Stimulated activated naive B cell treated with anti-CD40 and anti-IgM and Interleukin-4, amounts not matched to agents 10 μg/mL and 1 μg/mL and 100 μg/mL, for 72 hours (primary cell): Measurements from ENCODE around the gene DIAPH3.

ENCODE experiments used
- ATAC-seq, 2 donors: fragments of 150-1000 bp; cut with Tn5 transposase; replicated peaks; 2 replicates each; pipeline ENCODE4 v1.10.0; 2021; ENCODE audit warnings: moderate library complexity in 1 of 2
- DNase-seq: peaks from one replicate; pipeline ENCODE4 v3.0.0; 2021
- H3K27ac Mint-ChIP-seq: one replicate; pipeline ENCODE4 v1.8.0; 2022; ENCODE audit warnings: mild to moderate bottlenecking, mixed read lengths
- H3K27me3 Mint-ChIP-seq, 2 donors: one replicate each; pipeline ENCODE4 v1.8.0; 2022; ENCODE audit warnings: mixed read lengths in 2 of 2
- H3K36me3 Mint-ChIP-seq, 2 donors: one replicate each; pipeline ENCODE4 v1.8.0; 2022; ENCODE audit warnings: mixed read lengths in 2 of 2, mild to moderate bottlenecking in 1 of 2
- H3K4me1 Mint-ChIP-seq, 2 donors: one replicate each; pipeline ENCODE4 v1.8.0; 2022; ENCODE audit warnings: mixed read lengths in 2 of 2, mild to moderate bottlenecking in 1 of 2
- H3K4me3 Mint-ChIP-seq, 2 donors: one replicate each; pipeline ENCODE4 v1.8.0; 2022; ENCODE audit warnings: mild to moderate bottlenecking in 2 of 2, mixed read lengths in 2 of 2, moderate library complexity in 1 of 2
- H3K9me3 Mint-ChIP-seq, 2 donors: one replicate each; pipeline ENCODE4 v1.8.0; 2022; ENCODE audit warnings: mixed read lengths in 2 of 2, mild to moderate bottlenecking in 1 of 2

The DIAPH3 gene

GRCh38 chr13:60001889-60002288 is 161.8 kb downstream of the DIAPH3 start:
- DNase-seq (no peak), ATAC-seq (no peak)
- Mint-ChIP-seq H3K27me3 (no peaks in the 10 kb centered on the region), H3K4me3 (no peak overlapping the region), H3K27ac (no peak overlapping the region), H3K9me3 (no peaks in the 10 kb centered on the region), H3K36me3 (no peaks in the 10 kb centered on the region), H3K4me1 (no peaks in the 10 kb centered on the region)

DNA sequence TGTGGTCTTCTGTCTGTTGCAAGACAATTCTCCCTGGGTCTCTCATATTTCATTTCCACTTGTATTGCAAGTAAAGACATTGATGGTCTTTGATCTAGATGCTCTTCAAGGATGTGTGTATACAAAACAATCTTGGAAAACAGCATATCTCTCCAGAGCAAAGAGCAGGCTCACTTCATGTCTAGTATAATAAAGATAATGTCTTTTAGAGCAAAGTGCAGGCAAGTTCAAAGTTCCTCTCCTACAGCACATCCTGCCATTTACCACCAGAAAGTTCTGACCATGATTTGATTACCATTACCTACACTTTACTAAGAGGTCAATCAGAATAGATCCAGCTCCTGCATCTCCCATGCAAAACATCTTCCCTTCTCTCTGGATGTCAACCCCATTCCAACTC is 162.8 kb downstream of the DIAPH3 start:
- ATAC-seq (no peak), DNase-seq (no peak)
- no peaks in the 10 kb centered on the region for H3K4me1 Mint-ChIP-seq
- H3K27me3 Mint-ChIP-seq, result no peaks in the 10 kb centered on the region
- H3K27ac Mint-ChIP-seq, result no peak overlapping the region
- H3K4me3 Mint-ChIP-seq, result no peak overlapping the region
- H3K36me3 Mint-ChIP-seq, result no peaks in the 10 kb centered on the region
- no peaks in the 10 kb centered on the region for H3K9me3 Mint-ChIP-seq

DNA sequence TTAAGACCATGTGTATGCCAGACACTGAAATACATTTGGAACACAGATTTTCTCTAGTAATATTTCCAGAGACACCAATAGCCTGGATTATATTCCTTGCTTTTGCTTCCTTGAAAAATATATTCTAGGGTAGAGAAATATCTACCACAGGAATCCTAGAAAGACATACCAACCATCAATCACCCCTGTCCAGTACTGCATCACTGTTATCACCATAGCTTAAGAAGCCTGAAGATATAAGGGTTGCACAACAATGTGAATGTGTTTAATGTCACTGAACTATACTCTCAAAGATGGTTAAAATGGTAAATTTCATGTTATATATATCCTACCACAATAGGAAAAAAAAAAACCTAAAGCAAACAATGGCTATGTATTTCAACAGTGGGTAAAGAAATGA is 163.6 kb downstream of the DIAPH3 start:
- no peak for DNase-seq
- Mint-ChIP-seq H3K27ac (no peak overlapping the region), H3K27me3 (no peaks in the 10 kb centered on the region), H3K4me3 (no peak overlapping the region), H3K36me3 (no peaks in the 10 kb centered on the region), H3K9me3 (no peaks in the 10 kb centered on the region), H3K4me1 (no peaks in the 10 kb centered on the region)
- no peak for ATAC-seq

- Mint-ChIP-seq H3K27me3 (no peaks in the 10 kb centered on the region), H3K4me3 (no peak overlapping the region), H3K4me1 (no peaks in the 10 kb centered on the region), H3K36me3 (no peaks in the 10 kb centered on the region), H3K27ac (no peak overlapping the region), H3K9me3 (no peaks in the 10 kb centered on the region)
- ATAC-seq (no peak), DNase-seq (no peak)
Measured at GRCh38 chr13:59997976-59998375, 165.8 kb downstream of the DIAPH3 start.

DNA sequence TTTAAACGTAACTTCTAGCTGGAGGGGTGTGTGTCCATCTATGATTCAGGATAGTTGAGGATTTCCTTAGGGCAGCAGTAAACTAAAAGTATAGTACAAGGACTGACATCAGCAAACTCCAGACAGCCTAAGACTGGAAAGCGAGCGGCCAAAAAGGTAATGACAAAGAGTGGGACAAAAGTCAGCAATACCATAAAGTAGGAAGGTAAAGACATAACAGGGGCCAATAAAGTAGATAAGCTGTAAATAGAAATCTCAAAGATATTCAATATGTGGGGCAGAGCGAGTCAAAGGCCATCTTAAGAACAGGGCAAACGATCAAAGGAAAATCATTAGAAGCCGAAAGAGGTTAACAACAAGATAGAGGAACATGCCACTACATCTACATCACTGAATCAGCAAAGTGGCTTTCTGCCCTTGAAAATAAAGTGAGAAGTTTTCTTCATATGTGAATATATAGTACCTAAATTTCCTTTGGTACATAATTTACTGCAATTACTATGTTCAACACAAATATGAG is 167.2 kb downstream of the DIAPH3 start:
- Mint-ChIP-seq H3K27ac (no peak overlapping the region), H3K36me3 (no peaks in the 10 kb centered on the region), H3K27me3 (no peaks in the 10 kb centered on the region), H3K4me3 (no peak overlapping the region), H3K4me1 (no peaks in the 10 kb centered on the region), H3K9me3 (no peaks in the 10 kb centered on the region)
- ATAC-seq, result no peak
- no peak for DNase-seq

DNA sequence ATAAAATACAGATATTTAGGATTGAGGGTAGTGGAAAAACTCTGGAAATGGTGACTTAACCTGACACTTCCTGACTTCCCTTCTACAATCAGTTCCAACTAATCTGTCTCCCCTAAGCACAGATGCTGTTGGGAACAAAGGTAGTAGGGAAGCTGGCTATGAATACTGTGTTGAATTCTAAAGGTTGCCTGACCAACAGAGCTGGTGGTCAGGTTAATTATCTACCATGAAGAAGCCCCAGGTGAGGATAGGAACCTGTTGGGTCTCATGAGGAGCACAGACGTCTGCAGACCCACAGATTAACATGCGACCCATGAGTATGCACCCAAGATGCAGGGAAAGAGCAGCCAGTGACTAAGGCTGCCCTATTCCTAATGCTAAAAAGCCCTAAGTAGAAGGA is 172.3 kb downstream of the DIAPH3 start:
- Mint-ChIP-seq H3K36me3 (no peaks in the 10 kb centered on the region), H3K4me3 (no peak overlapping the region), H3K9me3 (no peaks in the 10 kb centered on the region), H3K4me1 (no peaks in the 10 kb centered on the region), H3K27ac (no peak overlapping the region), H3K27me3 (no peaks in the 10 kb centered on the region)
- no peak for DNase-seq
- ATAC-seq, result no peak

GRCh38 chr13:59982631-59983382 is 180.9 kb downstream of the DIAPH3 start:
- Mint-ChIP-seq H3K9me3 (no peaks in the 10 kb centered on the region), H3K36me3 (no peaks in the 10 kb centered on the region), H3K4me1 (no peaks in the 10 kb centered on the region), H3K27ac (no peak overlapping the region), H3K4me3 (no peak overlapping the region), H3K27me3 (no peaks in the 10 kb centered on the region)
- no peak for DNase-seq
- ATAC-seq, result no peak

- ATAC-seq (no peak), DNase-seq (no peak)
- no peaks in the 10 kb centered on the region for H3K27me3 Mint-ChIP-seq
- no peak overlapping the region for H3K4me3 Mint-ChIP-seq
- no peaks in the 10 kb centered on the region for H3K9me3 Mint-ChIP-seq
- no peaks in the 10 kb centered on the region for H3K4me1 Mint-ChIP-seq
- H3K27ac Mint-ChIP-seq, result no peak overlapping the region
- no peaks in the 10 kb centered on the region for H3K36me3 Mint-ChIP-seq
Measured at GRCh38 chr13:59979589-59979988, 184.1 kb downstream of the DIAPH3 start.

DNA sequence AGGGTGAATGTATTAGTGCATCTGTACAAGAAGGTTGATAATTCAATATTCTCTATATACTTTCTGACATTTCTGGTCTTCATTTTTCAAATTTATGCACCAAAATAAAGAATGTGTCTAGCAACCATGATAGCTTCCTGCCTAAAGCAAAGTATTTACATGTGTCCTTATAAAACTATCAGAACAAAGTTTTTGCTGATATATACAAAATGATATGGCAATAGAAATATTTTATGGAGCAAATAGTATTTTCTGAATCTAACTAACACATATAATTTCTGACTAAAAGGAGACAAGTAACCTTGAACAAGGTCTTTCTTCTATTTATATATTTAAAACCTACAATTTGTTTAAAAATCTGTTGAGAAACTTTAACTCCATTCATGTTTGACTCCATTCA is 184.9 kb downstream of the DIAPH3 start:
- Mint-ChIP-seq H3K4me1 (no peaks in the 10 kb centered on the region), H3K9me3 (no peaks in the 10 kb centered on the region), H3K36me3 (no peaks in the 10 kb centered on the region), H3K27ac (no peak overlapping the region), H3K4me3 (no peak overlapping the region), H3K27me3 (no peaks in the 10 kb centered on the region)
- DNase-seq (no peak), ATAC-seq (no peak)

DNA sequence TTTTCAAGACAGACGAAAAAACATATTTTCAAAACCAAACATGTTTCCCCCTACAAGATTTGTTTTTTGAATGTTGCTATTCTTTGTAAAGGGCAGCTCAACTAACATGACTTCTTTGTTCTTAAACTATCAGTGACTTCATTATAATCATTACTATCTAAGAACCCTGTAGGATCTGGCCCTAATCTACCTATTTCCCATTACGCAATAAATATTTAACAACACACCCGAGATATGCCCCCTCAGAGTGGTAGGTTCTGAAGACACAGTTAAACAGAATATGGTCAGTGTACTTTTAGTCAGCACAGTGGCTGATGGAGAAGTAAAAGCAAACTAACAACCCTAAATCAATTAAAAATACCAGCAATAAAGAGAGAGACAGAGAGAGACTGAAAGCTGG is 186.9 kb downstream of the DIAPH3 start:
- no peak overlapping the region for H3K4me3 Mint-ChIP-seq
- no peaks in the 10 kb centered on the region for H3K4me1 Mint-ChIP-seq
- ATAC-seq (no peak), DNase-seq (no peak)
- H3K9me3 Mint-ChIP-seq, result no peaks in the 10 kb centered on the region
- no peaks in the 10 kb centered on the region for H3K27me3 Mint-ChIP-seq
- H3K27ac Mint-ChIP-seq, result no peak overlapping the region
- H3K36me3 Mint-ChIP-seq, result no peaks in the 10 kb centered on the region

- no peaks in the 10 kb centered on the region for H3K9me3 Mint-ChIP-seq
- no peak for ATAC-seq
- H3K4me3 Mint-ChIP-seq, result no peak overlapping the region
- no peaks in the 10 kb centered on the region for H3K27me3 Mint-ChIP-seq
- no peaks in the 10 kb centered on the region for H3K36me3 Mint-ChIP-seq
- no peak overlapping the region for H3K27ac Mint-ChIP-seq
- no peak for DNase-seq
- no peaks in the 10 kb centered on the region for H3K4me1 Mint-ChIP-seq
Measured at GRCh38 chr13:59975807-59976435, 187.8 kb downstream of the DIAPH3 start.

GRCh38 chr13:59970847-59971246 is 192.9 kb downstream of the DIAPH3 start:
- H3K4me1 Mint-ChIP-seq, result no peaks in the 10 kb centered on the region
- no peaks in the 10 kb centered on the region for H3K27me3 Mint-ChIP-seq
- H3K36me3 Mint-ChIP-seq, result no peaks in the 10 kb centered on the region
- H3K27ac Mint-ChIP-seq, result no peak overlapping the region
- H3K4me3 Mint-ChIP-seq, result no peak overlapping the region
- no peaks in the 10 kb centered on the region for H3K9me3 Mint-ChIP-seq
- DNase-seq (no peak), ATAC-seq (no peak)

DNA sequence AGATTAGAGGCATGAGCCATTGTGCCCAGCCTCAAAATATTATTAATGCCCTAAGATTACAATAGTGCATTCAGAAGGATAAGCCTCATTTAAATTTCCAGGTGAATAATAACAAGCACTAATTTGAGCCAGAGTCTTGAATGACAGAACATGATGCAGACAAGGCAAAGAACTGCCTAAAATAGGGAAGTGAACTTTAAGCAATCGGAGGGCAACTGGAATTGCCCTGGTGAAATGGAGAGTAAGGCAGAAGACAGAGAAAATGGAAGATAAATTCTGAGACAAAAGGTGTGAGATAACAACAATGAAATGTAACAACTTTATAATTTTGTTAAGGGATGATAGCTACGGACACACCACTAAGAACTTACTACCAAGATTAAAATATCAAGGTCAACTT is 199.9 kb downstream of the DIAPH3 start:
- no peak overlapping the region for H3K27ac Mint-ChIP-seq
- no peaks in the 10 kb centered on the region for H3K27me3 Mint-ChIP-seq
- ATAC-seq, result no peak
- no peak overlapping the region for H3K4me3 Mint-ChIP-seq
- H3K9me3 Mint-ChIP-seq, result no peaks in the 10 kb centered on the region
- no peak for DNase-seq
- no peaks in the 10 kb centered on the region for H3K4me1 Mint-ChIP-seq
- no peaks in the 10 kb centered on the region for H3K36me3 Mint-ChIP-seq

DNA sequence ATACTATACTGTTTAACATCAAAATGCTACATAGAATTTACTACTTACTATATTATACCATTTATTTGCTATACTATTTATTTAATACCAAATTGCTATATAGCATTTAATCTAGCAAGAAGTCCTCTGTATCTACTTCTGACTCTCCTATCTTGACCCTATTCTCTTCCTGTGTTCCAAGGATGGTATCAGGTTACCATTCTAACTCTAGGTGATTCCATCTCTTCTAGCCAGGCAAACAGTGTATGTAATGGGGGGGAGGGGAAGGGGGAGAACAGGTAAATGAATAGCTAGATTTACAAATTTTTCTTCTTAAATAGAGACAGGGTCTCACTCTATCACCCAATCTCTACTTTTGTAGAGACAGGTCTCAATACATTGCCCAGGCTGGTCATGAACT is 200.3 kb downstream of the DIAPH3 start:
- Mint-ChIP-seq H3K27me3 (no peaks in the 10 kb centered on the region), H3K27ac (no peak overlapping the region), H3K4me1 (no peaks in the 10 kb centered on the region), H3K9me3 (no peaks in the 10 kb centered on the region), H3K4me3 (no peak overlapping the region), H3K36me3 (no peaks in the 10 kb centered on the region)
- ATAC-seq (no peak), DNase-seq (no peak)

- H3K4me1 Mint-ChIP-seq, result no peaks in the 10 kb centered on the region
- no peaks in the 10 kb centered on the region for H3K36me3 Mint-ChIP-seq
- H3K27me3 Mint-ChIP-seq, result no peaks in the 10 kb centered on the region
Measured at GRCh38 chr13:59962343-59962742, 201.4 kb downstream of the DIAPH3 start.

More at GRCh38 chr13:59962343-59962742, 201.4 kb downstream of the DIAPH3 start:
- no peak overlapping the region for H3K4me3 Mint-ChIP-seq
- DNase-seq, result no peak
- H3K27ac Mint-ChIP-seq, result no peak overlapping the region
- peaks cover 0 to 2% of the 10 kb centered on the region in 2 donors for H3K9me3 Mint-ChIP-seq
- no peak for ATAC-seq
